ENCODE measurements around the gene MUCL3. TPM values are rescaled to one million over a fixed set of nuclear protein-coding genes. Genes with fewer than 3 reads are reported as not detected.
"Not testable (repeated sequence)": the region's sequence is repeated elsewhere in the genome, so short reads cannot be mapped to it uniquely, and the experiment has no call there.

The MUCL3 gene
- total RNA-seq, 1 donor from 2014 or later = not detected

- no peak for DNase-seq
- intact Hi-C loops (cut with micrococcal nuclease) = no loop called here
- ATAC-seq = no peak
Observed at GRCh38 chr6:30964075-30964474, 23.3 kb downstream of the MUCL3 start.

- no peak for DNase-seq
- intact Hi-C loops (cut with micrococcal nuclease) = no loop called here
- ATAC-seq = no peak
Observed at GRCh38 chr6:30965140-30965601, 24.4 kb downstream of the MUCL3 start.

GRCh38 chr6:30966154-30966553 lies 25.4 kb downstream of the MUCL3 start:
- no peak for ATAC-seq
- intact Hi-C loops (cut with micrococcal nuclease) = no loop called here
- no peak for DNase-seq

GRCh38 chr6:30969171-30969570 lies 28.4 kb downstream of the MUCL3 start:
- DNase-seq; ATAC-seq; intact Hi-C loops (cut with micrococcal nuclease): not testable (repeated sequence)

GRCh38 chr6:30970946-30971345 lies 30.2 kb downstream of the MUCL3 start:
- DNase-seq = no peak
- ATAC-seq = no peak
- intact Hi-C loops (cut with micrococcal nuclease) = no loop called here

GRCh38 chr6:30972816-30973215 lies 32.0 kb downstream of the MUCL3 start:
- ATAC-seq (no peak), DNase-seq (no peak)
- intact Hi-C loops (cut with micrococcal nuclease) = no loop called here

GRCh38 chr6:30974490-30975252 lies 33.9 kb downstream of the MUCL3 start:
- ATAC-seq (no peak), DNase-seq (no peak)
- intact Hi-C loops (cut with micrococcal nuclease) = no loop called here

- intact Hi-C loops (cut with micrococcal nuclease) = no loop called here
- DNase-seq = no peak
- no peak for ATAC-seq
Observed at GRCh38 chr6:30979141-30979540, 38.4 kb downstream of the MUCL3 start.

GRCh38 chr6:30979690-30980089 lies 38.9 kb downstream of the MUCL3 start:
- intact Hi-C loops (cut with micrococcal nuclease) = no loop called here
- DNase-seq (no peak), ATAC-seq (no peak)

- DNase-seq (no peak), ATAC-seq (peak; percentile 84)
- intact Hi-C loops (cut with micrococcal nuclease) = no loop called here
Observed at GRCh38 chr6:30981942-30982772, 41.4 kb downstream of the MUCL3 start.

- no peak for ATAC-seq
- intact Hi-C loops (cut with micrococcal nuclease) = no loop called here
- DNase-seq = no peak
Observed at GRCh38 chr6:30983439-30983838, 42.7 kb downstream of the MUCL3 start, which contains the start of gene MUC21. Gene MUC21, plus strand, starts transcription at chr6:30983718. Its CDS starts 241 bp downstream, at chr6:30983959.

- ATAC-seq (no peak), DNase-seq (no peak)
- intact Hi-C loops (cut with micrococcal nuclease) = no loop called here
Observed at GRCh38 chr6:30985490-30985889, 44.7 kb downstream of the MUCL3 start.

GRCh38 chr6:30987304-30987703 lies 46.5 kb downstream of the MUCL3 start:
- intact Hi-C loops (cut with micrococcal nuclease) = no loop called here
- DNase-seq (no peak), ATAC-seq (no peak)

- intact Hi-C loops (cut with micrococcal nuclease) = no loop called here
- ATAC-seq (no peak), DNase-seq (no peak)
Observed at GRCh38 chr6:30988209-30988825, 47.5 kb downstream of the MUCL3 start.

- intact Hi-C loops (cut with micrococcal nuclease) = no loop called here
- ATAC-seq = no peak
- no peak for DNase-seq
Observed at GRCh38 chr6:30990422-30991086, 49.8 kb downstream of the MUCL3 start.

- no peak for DNase-seq
- intact Hi-C loops (cut with micrococcal nuclease) = no loop called here
- no peak for ATAC-seq
Observed at GRCh38 chr6:30991891-30992290, 51.1 kb downstream of the MUCL3 start.

- ATAC-seq (no peak), DNase-seq (no peak)
- intact Hi-C loops (cut with micrococcal nuclease) = no loop called here
Observed at GRCh38 chr6:30997301-30997700, 56.5 kb downstream of the MUCL3 start.

- intact Hi-C loops (cut with micrococcal nuclease) = no loop called here
- ATAC-seq = no peak
- no peak for DNase-seq
Observed at GRCh38 chr6:30998785-30999184, 58.0 kb downstream of the MUCL3 start.

GRCh38 chr6:31000067-31000860 lies 59.5 kb downstream of the MUCL3 start:
- DNase-seq; intact Hi-C loops (cut with micrococcal nuclease); ATAC-seq: not testable (repeated sequence)
